ENCODE measurements around the gene ARHGAP26. TPM values are rescaled to one million over a fixed set of nuclear protein-coding genes. Genes with fewer than 3 reads are reported as not detected.
A peak's percentile ranks its signal among the peaks of the same experiment; 100 is the strongest.

Gene ARHGAP26
- total RNA-seq, 1 experiment from 2014 or later: 34.5 TPM

DNA sequence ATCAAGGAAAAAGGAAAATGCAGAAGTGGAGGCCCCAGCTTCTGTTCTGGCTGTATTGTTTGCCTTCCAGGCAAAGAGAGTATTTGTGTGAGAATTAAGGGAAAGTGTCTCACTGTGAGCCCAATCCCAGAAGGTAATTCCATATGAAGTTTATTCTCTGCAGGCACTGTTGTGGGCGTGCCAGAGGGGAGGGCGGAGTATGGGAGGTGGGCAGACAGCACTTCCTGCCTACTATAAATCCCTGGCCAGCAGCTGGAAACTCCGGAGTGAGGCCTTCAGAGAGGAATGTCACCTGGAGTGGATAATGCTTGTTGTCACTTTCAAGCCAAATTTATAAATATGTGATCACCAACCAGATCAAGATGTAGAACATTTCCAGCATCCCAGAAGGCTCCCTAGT lies 209.5 kb downstream of the ARHGAP26 start:
- ChIA-PET CTCF (no interaction called here), POLR2A (no interaction called here), RAD21 (ENCODE audit: low non-redundant PET in 1 of 2, low total read pairs in 2 of 2, uncharacterized antibody in 2 of 2, unreplicated experiment in 2 of 2) (no interaction called here)
- no peaks in the 10 kb centered on the region for H3K79me2 ChIP-seq (ENCODE audit: insufficient read depth, low read length)
- H3K4me3 ChIP-seq (replicated peaks in 1 of 2; ENCODE audit: low read depth in 1 of 2, low read length in 2 of 2): no peak overlapping the region
- peaks cover 58 to 64% of the 10 kb centered on the region in 2 experiments for H3K4me1 ChIP-seq (ENCODE audit: control insufficient read depth in 1 of 2, insufficient read depth in 2 of 2, low read length in 2 of 2)
- intact Hi-C loops (cut with micrococcal nuclease): no loop called here
- DNase-seq (ENCODE audit: low read depth, low spot score): no peak
- no peak for ATAC-seq
- no peak overlapping the region for H3K9ac ChIP-seq (ENCODE audit: low read length)
- no TSS peak for BruUV-seq (replicated peaks)
- H3K36me3 ChIP-seq (ENCODE audit: control insufficient read depth in 1 of 2, insufficient read depth in 2 of 2, low read length in 2 of 2): no peaks in the 10 kb centered on the region
- H3K9me2 ChIP-seq (ENCODE audit: insufficient read depth): no peaks in the 10 kb centered on the region
- TF ChIP-seq EZH2phosphoT487 (IDR thresholded peaks at IDR 0.05; ENCODE audit: borderline replicate concordance) (no peak), ELF1 (IDR thresholded peaks at IDR 0.05; ENCODE audit: borderline replicate concordance, low read depth) (0 out of 2 replicates have a peak, but pooled peaks have one; percentile 19)
- no peaks in the 10 kb centered on the region for H3K27me3 ChIP-seq (ENCODE audit: insufficient read depth, low read length)
- peak overlapping the region; percentile 5; the same call in 1 of the 2 replicates for H3K4me2 ChIP-seq (ENCODE audit: low read length)
- H3K27ac ChIP-seq (ENCODE audit: low read depth, low read length): no peak overlapping the region
- no peaks in the 10 kb centered on the region for H3K9me3 ChIP-seq (ENCODE audit: control insufficient read depth in 1 of 2, insufficient read depth in 1 of 2, low read depth in 1 of 2, low read length in 2 of 2)
- no peaks in the 10 kb centered on the region for H4K20me1 ChIP-seq (ENCODE audit: insufficient read depth)
- no peak overlapping the region for H2AFZ ChIP-seq (ENCODE audit: low read depth, low read length, poor library complexity, severe bottlenecking)

DNA sequence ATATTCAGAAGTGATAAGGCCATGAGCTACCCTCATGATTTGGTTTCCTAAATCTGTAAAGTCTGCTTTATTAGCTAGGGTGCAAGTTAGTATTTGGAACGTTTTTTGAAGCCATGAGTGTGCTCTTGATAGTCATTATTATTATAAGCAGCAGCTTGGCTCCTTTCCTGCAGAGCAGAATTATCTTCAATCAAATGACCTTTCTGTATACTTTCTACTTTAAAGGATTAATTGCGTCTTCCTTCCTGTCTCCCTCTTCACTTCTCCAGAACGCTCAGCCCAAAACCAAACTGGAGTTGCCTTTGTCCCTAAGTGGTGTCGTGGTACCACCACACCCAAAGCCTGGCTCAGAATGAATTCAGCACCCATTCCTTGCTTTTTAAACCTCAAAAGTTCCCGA lies 211.3 kb downstream of the ARHGAP26 start:
- intact Hi-C loops (cut with micrococcal nuclease): no loop called here

More for the DNA sequence above, 211.3 kb downstream of the ARHGAP26 start:
- no peaks in the 10 kb centered on the region for H3K9me2 ChIP-seq (ENCODE audit: insufficient read depth)
- no peaks in the 10 kb centered on the region for H3K27me3 ChIP-seq (ENCODE audit: insufficient read depth, low read length)
- no peak for TF ChIP-seq ZNF274 (IDR thresholded peaks at IDR 0.05; ENCODE audit: low read depth, low read length)
- no peak for TF ChIP-seq YY1 (IDR thresholded peaks at IDR 0.05; ENCODE audit: extremely low read depth, insufficient replicate concordance, low read depth, low read length)
- TF ChIP-seq SP1 (IDR thresholded peaks at IDR 0.05; ENCODE audit: low read depth): no peak
- TF ChIP-seq, protein P1, sequence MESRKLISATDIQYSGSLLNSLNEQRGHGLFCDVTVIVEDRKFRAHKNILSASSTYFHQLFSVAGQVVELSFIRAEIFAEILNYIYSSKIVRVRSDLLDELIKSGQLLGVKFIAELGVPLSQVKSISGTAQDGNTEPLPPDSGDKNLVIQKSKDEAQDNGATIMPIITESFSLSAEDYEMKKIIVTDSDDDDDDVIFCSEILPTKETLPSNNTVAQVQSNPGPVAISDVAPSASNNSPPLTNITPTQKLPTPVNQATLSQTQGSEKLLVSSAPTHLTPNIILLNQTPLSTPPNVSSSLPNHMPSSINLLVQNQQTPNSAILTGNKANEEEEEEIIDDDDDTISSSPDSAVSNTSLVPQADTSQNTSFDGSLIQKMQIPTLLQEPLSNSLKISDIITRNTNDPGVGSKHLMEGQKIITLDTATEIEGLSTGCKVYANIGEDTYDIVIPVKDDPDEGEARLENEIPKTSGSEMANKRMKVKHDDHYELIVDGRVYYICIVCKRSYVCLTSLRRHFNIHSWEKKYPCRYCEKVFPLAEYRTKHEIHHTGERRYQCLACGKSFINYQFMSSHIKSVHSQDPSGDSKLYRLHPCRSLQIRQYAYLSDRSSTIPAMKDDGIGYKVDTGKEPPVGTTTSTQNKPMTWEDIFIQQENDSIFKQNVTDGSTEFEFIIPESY (IDR thresholded peaks at IDR 0.05; ENCODE audit: extremely low read depth, insufficient replicate concordance, low read length): no peak
- TF ChIP-seq EGR1 (IDR thresholded peaks at IDR 0.05; ENCODE audit: low read depth): no peak
- no peak for TF ChIP-seq ELF1 (IDR thresholded peaks at IDR 0.05; ENCODE audit: borderline replicate concordance, low read depth)
- no peak for TF ChIP-seq POLR2AphosphoS5 (IDR thresholded peaks at IDR 0.05; ENCODE audit: low read depth, low read length)
- no peak for TF ChIP-seq FOSL1 (IDR thresholded peaks at IDR 0.05; ENCODE audit: low read depth)
- TF ChIP-seq SIN3A (IDR thresholded peaks at IDR 0.05; ENCODE audit: low read depth): no peak
- no peak for TF ChIP-seq POLR2A (IDR thresholded peaks at IDR 0.05; ENCODE audit: borderline replicate concordance, extremely low read depth, insufficient read depth, insufficient read length)
- TF ChIP-seq RAD21 (IDR thresholded peaks at IDR 0.05; ENCODE audit: low read depth): no peak
- TF ChIP-seq, protein P2, sequence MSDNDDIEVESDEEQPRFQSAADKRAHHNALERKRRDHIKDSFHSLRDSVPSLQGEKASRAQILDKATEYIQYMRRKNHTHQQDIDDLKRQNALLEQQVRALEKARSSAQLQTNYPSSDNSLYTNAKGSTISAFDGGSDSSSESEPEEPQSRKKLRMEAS (IDR thresholded peaks at IDR 0.05): no peak
- no peak for TF ChIP-seq JUND (IDR thresholded peaks at IDR 0.05)
- TF ChIP-seq, protein P3, sequence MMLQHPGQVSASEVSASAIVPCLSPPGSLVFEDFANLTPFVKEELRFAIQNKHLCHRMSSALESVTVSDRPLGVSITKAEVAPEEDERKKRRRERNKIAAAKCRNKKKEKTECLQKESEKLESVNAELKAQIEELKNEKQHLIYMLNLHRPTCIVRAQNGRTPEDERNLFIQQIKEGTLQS (IDR thresholded peaks at IDR 0.05): no peak
- TF ChIP-seq EZH2phosphoT487 (IDR thresholded peaks at IDR 0.05; ENCODE audit: borderline replicate concordance): no peak
- TF ChIP-seq CEBPB (IDR thresholded peaks at IDR 0.05; ENCODE audit: low read depth): no peak
- CTCF ChIA-PET: interaction anchor here (0.9 kb wide), 1 partner anchor 22 kb away, joined by 3 read pairs; no protein-coding TSS in a partner anchor
- H3K4me3 ChIP-seq (replicated peaks in 1 of 2; ENCODE audit: low read depth in 1 of 2, low read length in 2 of 2): no peak overlapping the region
- H2AFZ ChIP-seq (ENCODE audit: low read depth, low read length, poor library complexity, severe bottlenecking): no peak overlapping the region
- peaks cover 54 to 58% of the 10 kb centered on the region in 2 experiments for H3K4me1 ChIP-seq (ENCODE audit: control insufficient read depth in 1 of 2, insufficient read depth in 2 of 2, low read length in 2 of 2)
- BruUV-seq (replicated peaks): no TSS peak
- H3K9ac ChIP-seq (ENCODE audit: low read length): no peak overlapping the region
- H3K9me3 ChIP-seq (ENCODE audit: control insufficient read depth in 1 of 2, insufficient read depth in 1 of 2, low read depth in 1 of 2, low read length in 2 of 2): no peaks in the 10 kb centered on the region
- DNase-seq (ENCODE audit: low read depth, low spot score) (no peak), ATAC-seq (no peak)
- no peaks in the 10 kb centered on the region for H4K20me1 ChIP-seq (ENCODE audit: insufficient read depth)
- no peaks in the 10 kb centered on the region for H3K79me2 ChIP-seq (ENCODE audit: insufficient read depth, low read length)
- RAD21 ChIA-PET (ENCODE audit: low non-redundant PET in 1 of 2, low total read pairs in 2 of 2, uncharacterized antibody in 2 of 2, unreplicated experiment in 2 of 2): no interaction called here
- peak overlapping the region; percentile 37; the same call in 1 of the 2 replicates for H3K4me2 ChIP-seq (ENCODE audit: low read length)
- no peaks in the 10 kb centered on the region for H3K36me3 ChIP-seq (ENCODE audit: control insufficient read depth in 1 of 2, insufficient read depth in 2 of 2, low read length in 2 of 2)
- POLR2A ChIA-PET: no interaction called here
- peak overlapping the region; percentile 40; the same call in 1 of the 2 replicates for H3K27ac ChIP-seq (ENCODE audit: low read depth, low read length)
